ENCODE data around the gene TMEM184C.

The TMEM184C gene

DNA sequence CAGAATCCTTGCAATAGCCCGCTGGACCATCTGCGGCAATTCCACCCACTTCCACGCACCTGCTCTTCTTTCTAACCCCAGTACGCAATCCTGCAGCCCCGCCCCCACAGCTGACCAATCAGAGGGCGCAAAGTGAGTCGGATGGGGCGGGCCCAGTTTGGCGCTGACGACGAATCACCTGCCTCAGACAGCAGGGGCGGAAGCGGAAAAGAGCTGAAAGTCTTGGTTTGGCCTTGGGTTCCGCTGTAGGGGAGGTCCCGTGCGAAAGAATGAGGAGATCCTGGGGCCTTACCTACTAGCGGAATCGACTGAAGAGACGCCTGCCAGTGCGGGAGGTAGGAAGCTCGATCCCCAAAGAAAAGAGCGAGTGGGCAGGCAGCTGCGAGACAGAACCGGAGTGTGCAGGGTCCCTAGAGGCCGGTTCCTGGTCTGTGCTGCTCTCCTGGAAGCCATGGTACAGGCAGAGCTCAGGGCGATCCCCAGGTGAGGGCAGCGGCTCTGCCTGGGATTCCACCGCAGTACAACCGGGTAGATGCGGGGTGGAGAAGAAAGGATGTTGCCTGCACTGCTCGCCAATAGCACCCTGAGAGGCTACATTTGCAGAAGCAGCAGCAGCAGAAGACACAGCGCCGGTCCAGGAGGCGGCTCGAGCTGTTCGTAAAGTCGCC is at the start of gene TMEM184C:
Gene TMEM184C (plus strand): TSS at position 225 of the 668 bp plus-strand sequence. CDS start 560 bp downstream, outside the sequence.
- peak; percentile 78 for DNase-seq

DNA sequence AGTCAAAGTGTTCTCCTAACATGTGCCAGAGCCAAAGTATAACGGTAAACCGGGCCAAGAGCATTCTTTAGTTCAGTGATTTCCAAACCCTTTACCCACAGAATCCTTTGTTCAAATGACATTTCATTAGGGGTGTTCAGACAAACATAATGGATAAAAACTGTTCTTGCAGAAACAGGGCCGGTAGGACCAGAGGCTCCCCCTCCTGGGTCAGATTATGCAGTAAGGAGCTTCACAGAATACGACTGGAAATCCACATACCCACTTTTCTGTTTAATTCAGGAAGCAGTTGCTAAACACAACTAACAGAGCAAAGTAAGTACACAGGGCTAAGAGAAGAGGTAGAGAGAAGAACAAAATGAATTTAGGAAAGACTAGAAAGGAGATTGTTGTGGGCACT is 46.6 kb upstream of the TMEM184C start:
- DNase-seq, result no peak

DNA sequence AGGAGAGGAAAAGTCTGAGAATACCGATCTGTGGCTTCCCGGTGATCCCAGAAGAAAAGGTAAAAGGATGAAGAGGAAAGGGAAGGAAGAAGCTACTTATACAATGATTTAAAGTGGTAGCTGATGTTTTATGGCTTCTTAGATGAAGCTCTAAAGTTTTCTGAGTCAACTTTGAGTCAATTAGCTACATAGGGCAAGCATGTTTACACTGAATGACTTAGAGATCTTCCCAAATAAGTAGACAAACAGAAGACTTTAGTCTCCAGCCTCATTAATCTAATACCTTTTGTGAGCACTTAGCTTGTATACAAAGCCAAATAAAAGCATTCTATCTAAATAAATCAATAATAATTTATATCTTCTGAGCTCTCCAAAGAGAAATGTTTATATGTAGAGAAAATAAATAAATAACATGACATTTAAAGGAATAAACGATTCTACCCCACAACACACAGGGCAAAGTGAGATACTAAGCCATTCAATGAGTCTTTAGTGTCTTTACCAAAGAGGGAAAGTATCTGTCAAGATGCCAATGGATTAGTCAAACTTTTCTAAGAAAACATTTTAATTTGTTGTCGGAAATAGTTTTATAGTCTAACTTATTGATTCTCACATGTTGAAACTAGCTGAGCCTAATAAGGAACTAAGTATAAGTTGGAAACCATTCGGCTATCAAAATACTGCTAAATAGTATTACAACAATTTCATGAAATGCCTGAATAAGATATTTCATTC is 46.0 kb upstream of the TMEM184C start:
- no peak for DNase-seq

DNA sequence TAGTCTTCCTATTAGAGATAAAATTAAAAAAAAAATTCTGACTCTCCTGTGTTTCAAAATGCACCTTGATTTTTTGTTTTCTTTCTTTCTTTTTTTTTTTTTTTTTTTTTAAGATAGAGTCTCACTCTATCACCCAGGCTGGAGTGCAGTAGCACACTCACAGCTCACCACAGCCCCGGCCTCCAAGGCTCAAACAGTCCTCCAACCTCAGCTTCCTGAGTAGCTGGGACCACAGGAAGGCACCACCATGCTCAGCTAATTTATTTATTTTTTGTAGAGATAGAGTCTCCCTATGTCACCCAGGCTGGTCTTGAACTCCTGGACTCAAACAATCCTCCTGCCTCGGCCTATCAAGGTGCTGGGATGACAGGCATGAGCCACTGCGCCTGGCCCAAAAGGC is 41.1 kb upstream of the TMEM184C start:
- DNase-seq, result no peak

DNA sequence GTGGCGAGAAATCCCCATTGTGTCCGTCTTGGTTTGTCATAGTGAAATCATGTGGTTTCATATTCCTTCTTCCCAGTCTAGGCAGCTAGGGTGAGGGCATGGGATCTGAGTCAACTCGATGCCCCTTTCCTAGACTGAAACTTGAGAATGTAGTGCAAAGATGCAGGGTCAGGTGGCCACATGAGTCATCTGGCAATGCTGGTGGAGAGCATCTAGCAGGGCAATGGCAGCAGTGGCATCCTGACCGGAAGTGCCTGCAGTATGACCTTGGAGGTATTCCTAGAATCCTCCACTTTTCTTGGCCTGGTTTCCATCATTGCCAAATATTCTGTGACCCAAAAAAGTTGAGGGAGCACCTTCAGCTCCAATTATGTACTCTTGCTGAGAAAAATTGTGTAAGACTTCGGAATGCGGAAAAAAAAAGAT is 39.1 kb upstream of the TMEM184C start:
- no peak for DNase-seq

DNA sequence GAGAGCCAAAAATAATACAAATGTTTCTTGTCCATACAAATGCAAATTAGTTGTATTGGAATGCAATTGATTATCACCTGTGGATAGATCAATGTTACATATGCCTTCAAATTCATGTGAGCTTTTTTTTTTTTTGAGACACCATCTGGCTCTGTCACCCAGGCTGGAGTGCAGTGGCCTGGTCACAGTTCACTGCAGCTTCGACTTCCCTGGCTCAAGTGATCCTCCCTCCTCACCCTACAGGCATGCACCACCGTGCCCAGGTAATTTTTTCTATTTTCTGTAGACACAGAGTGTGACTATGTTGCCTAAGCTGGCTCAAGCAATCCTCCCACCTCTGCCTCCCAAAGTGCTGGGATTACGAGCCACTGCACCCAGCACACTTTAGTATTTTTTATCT is 38.6 kb upstream of the TMEM184C start:
- DNase-seq, result no peak

DNA sequence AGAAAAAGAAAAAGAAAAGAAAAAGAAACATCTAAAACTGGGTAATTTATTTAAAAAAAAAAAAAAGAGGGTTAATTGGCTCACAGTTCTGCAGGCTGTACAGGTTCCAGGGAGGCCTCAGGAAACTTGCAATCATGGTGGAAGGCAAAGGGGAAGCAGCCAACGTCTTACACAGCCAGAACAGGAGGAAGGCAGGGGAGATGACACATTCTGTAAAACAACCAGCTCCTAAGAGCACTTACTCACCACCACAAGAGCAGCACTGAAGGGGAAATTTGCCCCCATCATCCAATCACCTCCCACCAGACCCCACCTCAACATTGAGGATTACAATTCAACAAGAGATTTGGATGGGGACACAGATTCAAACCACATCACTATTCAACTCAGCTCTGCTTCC is 36.8 kb upstream of the TMEM184C start:
- no peak for DNase-seq

DNA sequence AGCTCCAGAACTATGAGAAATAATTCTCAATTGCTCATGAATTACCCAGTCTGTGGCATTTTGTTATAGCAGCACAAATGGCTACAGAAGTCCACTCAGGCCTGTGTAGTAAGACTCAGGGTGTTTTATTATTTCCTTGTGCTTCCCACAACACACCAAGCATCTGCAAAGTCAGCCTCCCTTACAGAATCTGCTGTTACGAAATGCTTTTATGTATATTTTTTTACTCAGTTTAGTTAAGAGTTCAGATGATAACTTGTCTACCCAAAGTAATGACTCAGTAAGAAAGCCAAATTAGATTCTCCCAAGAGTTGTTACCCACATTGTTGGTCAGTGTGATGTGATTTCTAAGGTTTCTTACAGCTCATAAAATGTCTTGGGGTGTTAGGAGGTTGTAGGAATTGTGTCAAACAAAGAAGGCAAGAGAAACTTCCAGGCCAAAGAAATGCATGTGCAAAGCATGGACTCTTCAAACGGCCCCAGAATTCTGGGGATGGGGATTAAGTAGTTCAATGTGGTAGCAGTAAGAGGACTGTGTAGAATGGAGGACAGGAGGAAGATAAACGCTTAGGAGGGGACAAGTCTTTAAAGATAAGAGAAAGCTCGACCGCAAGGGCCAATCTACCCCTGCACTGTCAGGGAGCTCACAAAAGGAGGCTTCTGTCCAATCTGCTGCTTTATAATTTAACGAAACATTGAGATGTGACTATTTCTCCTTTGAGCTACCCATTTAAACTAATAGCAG is 35.4 kb upstream of the TMEM184C start:
- DNase-seq, result no peak

DNA sequence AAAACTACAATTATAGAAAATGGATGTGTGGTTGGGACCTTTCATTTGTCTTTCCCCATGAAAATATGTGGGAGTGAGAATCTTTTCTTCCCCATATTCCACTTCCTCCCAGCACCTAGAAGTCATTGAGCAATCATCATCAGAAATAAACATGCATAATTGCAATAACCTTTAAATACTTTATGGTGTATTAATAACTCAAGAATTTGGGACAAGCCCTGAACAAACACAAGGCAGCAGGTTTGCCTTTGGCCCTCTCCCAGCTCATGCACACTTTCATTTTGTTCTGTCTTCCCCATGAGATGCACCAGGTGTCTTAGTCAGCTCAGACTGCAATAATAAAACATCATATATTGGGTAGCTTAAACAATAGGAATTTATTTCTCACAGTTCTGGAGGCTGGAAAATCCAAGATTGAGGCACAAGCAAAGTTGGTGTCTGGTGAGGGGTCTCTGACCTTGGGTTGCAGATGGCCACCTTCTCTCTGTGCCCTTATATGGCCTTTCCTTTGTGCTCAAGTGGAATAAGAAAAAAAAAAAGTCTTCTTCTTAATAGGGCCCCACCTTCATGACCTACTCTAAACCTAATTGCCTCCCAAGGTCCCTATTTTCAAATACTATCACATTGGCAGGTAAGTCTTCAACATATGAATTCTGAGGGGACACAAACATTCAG is 34.7 kb upstream of the TMEM184C start:
- DNase-seq, result no peak

DNA sequence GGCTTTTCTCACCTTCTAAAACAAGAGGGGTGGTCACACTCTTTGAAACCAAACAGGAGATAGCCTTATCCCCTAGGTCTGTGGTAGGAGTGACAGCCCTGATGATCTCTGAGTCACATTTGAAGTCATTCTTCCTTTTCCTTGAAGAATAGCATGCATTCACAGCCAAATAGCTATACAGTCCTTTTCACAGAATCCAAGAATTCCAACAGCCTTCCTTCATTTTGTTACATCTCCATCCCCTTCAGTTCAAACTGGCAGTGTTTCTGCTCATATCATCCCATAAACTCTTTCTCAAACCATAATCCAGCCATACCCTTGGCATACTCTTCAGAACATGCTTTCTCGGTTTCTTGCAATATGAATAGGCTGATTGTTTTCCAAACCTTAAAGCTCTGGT is 33.3 kb upstream of the TMEM184C start:
- DNase-seq, result no peak

DNA sequence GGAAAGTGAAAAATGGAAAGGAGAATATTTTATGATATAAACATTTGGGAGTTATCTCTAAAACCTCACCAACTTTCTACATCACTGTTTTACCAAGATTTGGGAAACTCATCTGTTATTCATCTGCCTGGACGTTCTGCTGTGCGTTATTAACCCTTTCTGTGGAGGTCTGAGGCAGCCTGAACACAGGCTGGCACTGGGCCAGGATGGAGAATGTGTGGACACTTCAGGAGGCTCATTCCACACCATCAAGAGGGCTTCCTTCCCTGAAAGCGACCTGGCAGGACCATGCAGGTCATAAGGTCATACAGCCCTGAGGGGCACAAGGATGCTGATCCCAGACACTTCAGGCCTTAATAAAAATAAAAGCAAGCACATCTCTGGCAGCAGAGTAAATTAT is 31.2 kb upstream of the TMEM184C start:
- DNase-seq, result no peak

DNA sequence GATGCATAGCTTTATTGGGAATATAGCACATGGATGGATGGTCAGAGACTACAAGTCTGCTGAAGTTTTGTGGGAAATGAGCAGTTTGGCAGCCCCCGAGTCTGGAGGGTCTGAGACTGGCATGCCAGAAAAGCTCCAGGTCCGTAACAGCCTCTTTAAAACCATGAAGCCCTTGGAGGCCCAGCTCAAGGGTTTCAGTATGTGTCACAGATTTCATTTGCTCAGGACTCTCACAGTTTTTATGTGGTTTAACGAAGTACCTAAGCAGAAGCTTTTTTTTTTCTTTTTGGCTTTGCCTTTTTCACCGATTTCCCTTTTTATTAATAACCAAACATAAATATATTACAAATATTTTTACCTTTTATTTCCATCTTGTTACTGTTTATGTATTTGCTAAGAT is 30.6 kb upstream of the TMEM184C start:
- no peak for DNase-seq

DNA sequence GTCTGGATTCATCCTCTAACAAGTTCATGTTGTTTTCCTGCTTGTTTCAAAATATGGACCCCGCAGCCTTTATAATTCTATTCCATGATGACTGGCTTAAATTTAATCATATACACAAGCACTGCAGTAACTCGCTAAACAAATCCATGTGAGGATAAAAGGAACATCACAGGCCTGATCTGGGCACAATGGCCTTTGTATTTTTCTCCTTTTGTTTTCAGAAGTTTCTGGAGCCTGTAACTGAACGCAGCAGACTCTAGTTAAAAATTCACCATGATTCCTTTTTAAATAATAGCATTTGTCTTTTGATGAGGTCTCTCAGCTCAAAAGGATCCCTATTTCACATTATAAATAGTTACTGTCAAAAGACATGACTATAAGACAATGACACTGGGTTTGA is 30.2 kb upstream of the TMEM184C start:
- DNase-seq, result no peak

DNA sequence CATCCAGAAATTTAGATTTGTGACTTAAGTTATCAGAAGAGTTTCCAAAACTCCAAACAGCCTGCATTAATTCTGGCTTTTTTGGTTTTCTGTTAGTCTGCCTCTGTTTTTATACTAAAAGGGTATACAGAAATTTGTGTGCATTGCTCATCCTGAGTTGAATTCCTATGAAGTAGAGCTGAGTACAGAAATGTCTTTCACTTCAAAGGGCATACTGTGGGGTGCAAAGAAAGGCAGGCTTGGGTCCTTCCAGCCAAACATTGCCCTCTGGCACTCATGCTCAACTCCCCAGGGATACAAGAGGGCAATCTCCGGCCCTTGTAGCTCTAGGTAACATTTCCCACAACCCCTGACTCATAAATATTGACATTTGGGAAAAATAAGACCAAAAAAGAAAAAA is 27.6 kb upstream of the TMEM184C start:
- DNase-seq, result no peak

DNA sequence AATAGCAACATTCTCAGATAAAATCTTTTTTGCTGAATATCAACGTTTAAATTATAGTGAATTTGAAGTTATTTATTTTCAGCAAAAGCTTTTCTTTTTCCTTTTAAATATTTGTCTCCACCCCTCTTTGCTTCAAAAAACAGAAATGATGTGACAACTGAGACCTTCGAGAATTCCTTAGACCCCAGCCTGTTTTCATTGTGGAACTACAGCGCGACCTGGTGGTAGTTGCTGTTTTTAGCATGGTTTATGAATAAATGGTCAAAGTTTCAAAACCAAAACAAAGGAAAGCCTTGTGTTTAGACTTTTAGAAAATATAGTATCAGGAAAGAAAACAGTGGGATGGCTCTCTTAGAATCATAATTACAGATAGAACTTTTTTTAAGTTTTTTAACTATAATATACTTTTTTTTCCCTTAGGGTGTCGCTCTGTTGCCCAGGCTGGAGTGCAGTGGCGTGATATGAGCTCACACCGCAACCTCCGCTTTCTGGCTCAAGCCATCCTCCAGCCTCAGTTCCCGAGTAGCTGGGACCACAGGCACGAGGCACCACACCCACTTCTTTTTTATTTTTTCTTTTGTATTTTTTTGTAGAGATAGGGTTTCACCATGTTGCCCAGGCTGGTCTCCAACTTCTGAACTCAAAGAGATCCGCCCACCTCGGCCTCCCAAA is 26.8 kb upstream of the TMEM184C start:
- no peak for DNase-seq

DNA sequence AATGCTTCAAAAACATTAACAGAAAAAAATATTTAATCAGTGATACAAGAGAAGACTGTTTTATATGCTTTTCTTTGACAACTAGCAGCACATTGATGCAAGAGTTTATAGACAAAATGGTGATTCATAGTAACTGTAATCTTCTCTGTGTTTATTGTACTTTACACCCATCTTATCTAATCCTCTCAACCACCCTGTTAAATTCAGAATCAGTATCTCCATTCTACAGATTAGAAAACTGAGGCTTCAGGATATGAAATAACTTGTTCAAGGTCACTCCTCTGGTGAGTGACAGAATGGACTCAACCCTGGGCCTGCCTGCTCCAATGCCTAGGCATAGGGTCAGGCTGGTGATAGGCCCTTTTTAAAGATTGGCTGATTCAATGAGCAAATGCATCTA is 26.1 kb upstream of the TMEM184C start:
- no peak for DNase-seq

DNA sequence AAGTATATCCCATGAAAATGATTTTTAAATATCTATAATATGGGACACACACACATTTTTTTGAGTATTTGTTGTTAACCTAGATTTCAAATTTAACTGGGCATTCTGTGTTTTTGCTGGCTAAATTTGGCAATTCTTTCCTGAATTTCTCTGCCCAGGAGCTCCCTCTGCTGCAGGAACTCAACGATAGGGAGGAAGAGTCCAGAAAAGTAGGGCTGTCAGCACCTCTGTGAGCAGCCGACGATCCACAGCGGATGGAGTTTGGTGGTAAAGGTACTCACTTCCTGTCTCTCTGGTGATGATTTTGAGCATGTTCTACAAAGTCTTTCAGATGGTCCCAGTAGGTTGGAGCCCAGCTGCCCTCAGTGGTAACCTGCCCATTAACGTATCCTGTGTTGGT is 23.1 kb upstream of the TMEM184C start:
- DNase-seq, result no peak

DNA sequence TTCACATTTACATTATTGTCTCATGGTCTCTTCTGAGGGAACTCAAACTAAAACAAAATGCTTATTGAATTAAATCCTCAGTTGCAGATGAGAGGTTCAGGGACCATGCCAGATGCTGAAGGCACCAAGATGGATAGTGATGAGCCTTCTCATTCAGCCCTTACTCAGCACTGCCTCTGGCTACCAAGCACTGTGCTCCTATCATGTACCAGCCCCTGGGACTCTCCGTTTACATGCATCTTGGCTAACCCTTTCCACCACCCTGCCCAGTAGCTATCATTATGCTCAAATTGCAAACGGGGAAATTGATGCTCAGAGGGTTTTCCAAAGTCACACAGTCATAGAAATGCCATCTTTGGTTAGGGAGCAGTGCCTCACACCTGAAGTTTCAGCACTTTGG is 22.6 kb upstream of the TMEM184C start:
- DNase-seq, result no peak

DNA sequence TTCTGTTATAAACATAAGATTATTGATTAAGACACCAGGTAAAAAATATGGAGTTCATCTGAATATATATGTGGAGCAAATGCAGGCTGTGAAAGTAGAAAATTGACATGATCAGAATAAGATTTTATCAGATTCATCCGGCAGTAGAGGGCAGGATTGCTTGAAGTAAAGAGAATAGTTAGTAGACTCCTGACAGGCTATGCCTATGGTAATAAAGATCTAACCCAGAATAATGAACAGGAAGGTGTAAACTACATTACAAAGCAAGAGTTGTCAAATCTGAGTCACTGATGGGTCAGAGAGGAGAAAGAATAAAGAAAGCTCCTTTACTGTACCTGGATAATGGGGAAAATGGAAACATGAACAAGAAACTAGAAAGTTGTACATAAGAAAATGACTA is 20.8 kb upstream of the TMEM184C start:
- no peak for DNase-seq

DNA sequence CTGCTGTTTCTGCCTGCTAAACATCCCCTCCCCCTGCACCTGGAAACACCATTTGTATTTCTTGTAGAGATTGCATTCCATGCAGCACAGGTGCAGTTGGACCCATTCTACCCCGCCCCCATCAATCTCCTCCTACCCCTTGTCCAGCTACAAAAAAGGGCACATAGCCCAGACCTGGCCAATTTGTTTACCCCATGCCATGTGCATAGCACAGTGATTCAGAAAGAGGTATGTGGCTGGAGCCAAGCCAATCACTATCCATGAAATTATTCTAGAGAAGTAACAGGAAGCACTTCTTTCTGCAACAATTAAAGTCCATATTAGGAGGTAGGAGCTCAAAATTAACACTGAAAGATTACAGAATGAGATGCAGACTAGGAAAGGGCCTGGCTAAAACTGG is 20.2 kb upstream of the TMEM184C start:
- no peak for DNase-seq

DNA sequence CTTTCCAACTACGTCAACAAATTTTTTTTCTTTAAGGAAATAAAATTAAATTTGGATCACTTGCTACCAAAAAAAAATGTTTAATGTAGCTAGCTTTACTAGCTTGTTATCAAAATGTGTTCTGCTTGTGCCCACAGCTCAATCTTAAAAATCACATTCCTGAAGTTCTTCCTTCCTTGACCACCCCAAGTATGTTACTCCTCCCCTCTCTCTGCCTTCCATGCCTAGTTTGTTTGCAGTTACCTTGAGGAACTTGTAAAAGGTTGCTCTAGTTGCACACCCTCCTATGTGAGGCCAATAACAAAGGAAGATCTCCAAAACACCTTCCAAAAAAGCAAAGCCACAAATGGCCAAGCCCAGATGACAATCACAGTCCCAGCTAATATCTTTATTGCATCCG is 19.6 kb upstream of the TMEM184C start:
- DNase-seq, result no peak

DNA sequence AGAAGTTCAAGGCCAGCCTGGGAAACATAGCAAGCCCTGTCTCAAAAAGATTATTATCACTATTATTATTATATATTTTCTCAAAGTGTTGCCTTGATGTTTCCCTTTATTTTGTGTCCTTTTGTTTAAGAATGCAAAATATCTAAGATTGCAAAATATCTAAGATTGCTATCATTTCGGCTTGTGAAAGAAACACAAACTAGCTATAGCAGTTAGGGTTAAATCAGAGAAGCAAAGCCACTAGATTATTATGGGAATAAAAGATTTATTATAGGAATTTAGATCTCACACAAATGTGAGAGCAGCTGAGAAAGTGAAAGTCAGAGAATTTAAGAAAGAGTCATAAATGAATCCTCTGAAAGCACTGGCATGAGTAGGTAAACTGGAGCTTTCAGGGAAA is 18.0 kb upstream of the TMEM184C start:
- no peak for DNase-seq

DNA sequence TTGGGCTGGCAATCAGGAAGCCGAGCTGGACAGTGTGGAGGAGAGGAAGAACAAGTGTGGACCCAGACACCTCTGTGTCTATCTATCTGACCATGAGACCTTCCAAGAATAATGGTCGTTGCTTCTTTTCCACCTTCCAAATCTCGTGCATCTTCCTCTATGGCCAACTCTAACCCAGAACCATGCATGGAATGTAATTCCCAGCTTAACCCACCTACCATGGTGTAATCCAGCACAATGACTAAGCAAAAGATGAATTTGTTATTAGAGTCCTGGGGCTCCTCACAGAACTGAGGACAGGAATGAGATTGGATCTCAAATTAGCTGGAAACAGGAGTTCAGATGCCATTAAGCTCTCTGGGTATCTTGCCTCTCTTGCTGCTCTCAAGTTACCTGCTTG is 17.4 kb upstream of the TMEM184C start:
- no peak for DNase-seq
